WI38 (cell line): Measurements from ENCODE around the gene PCSK5.
"Not testable (repeated sequence)": the region's sequence is repeated elsewhere in the genome, so short reads cannot be mapped to it uniquely, and the experiment has no call there.

ENCODE experiments used
- H3K4me3 ChIP-seq: 2 replicates; pipeline ENCODE4 v1.5.1; 2011; ENCODE audit warnings: low read depth, mild to moderate bottlenecking, control low read depth, low read length
- TF ChIP-seq, protein P1 (sequence below): IDR thresholded peaks from 2 replicates; pipeline ENCODE4 v1.5.1; 2012; ENCODE audit warnings: low read depth, mild to moderate bottlenecking, control low read depth, low read length

PCSK5 gene

DNA sequence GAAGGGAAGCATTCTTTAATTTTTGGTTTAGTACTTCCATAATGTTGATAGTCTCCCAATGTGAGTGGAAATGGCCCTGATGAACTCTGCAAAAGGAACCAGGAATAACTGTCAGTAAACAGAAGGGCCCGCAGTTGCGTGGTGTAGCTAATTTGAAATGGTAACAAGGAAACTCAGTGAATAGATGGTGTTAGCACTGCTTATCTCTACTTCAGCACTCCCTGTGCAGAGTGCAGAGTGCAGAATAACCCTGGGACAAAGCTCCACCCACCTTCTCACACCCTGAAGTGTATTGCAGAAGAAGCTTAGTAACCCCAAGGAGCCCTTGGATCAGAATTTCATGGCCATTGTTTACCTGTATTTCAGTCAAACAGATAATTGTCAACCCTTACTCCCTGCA lies 158.9 kb downstream of the PCSK5 start:
- TF ChIP-seq, protein P1, sequence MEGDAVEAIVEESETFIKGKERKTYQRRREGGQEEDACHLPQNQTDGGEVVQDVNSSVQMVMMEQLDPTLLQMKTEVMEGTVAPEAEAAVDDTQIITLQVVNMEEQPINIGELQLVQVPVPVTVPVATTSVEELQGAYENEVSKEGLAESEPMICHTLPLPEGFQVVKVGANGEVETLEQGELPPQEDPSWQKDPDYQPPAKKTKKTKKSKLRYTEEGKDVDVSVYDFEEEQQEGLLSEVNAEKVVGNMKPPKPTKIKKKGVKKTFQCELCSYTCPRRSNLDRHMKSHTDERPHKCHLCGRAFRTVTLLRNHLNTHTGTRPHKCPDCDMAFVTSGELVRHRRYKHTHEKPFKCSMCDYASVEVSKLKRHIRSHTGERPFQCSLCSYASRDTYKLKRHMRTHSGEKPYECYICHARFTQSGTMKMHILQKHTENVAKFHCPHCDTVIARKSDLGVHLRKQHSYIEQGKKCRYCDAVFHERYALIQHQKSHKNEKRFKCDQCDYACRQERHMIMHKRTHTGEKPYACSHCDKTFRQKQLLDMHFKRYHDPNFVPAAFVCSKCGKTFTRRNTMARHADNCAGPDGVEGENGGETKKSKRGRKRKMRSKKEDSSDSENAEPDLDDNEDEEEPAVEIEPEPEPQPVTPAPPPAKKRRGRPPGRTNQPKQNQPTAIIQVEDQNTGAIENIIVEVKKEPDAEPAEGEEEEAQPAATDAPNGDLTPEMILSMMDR = no peak

DNA sequence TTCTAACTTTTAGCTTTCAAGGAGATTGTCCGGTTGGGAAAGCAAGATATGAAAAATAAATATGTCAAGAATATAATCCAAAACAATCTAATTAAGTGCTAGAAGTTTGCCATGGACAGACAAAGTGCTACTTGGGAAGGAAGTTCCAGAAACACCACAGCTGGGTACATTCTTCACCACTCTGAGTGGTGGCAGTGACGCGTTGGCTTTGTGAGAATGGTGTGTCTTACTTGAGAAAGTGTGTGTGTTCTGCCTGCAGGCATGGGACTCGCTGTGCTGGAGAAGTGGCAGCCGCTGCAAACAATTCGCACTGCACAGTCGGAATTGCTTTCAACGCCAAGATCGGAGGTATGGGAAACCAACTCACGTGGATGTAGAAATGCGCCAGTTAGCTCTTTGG lies 177.2 kb downstream of the PCSK5 start:
- TF ChIP-seq, protein P1 = no peak
- no peak overlapping the region for H3K4me3 ChIP-seq

More for the DNA sequence above, 158.9 kb downstream of the PCSK5 start:
- no peak overlapping the region for H3K4me3 ChIP-seq

DNA sequence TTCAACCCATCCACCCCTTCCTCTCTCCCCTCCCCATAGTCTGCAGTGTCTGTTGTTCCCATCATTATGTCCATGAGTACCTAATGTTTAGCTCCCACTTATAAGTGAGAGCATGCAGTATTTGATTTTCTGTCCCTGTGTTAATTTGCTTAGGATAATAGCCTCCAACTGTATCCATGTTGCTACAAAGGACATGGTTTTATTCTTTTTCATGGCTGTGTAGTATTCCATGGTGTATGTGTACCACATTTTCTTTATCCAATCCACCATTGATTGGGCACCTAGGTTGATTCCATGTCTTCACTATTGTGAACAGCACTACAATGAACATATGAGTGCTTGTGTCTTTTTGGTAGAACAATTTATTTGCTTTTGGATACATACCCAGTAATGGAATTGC lies 187.1 kb downstream of the PCSK5 start:
- TF ChIP-seq, protein P1 = no peak
- no peak overlapping the region for H3K4me3 ChIP-seq

DNA sequence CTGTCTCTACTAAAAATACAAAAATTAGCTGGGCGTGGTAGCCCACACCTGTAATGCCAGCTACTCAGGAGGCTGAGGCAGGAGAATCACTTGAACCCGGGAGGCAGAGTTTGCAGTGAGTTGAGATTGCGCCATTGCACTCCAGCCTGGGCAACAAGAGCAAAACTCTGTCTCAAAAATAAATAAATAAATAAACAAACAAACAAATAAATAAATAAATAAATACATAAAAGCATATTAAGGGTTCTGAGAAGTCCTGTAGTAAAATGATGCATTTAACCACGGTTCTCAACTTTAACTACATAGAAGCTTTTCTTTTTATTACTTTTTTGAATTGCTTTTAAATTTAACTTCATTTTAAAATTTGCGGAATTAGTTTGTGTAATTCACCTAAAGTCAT lies 190.8 kb downstream of the PCSK5 start:
- not testable (repeated sequence) for H3K4me3 ChIP-seq

DNA sequence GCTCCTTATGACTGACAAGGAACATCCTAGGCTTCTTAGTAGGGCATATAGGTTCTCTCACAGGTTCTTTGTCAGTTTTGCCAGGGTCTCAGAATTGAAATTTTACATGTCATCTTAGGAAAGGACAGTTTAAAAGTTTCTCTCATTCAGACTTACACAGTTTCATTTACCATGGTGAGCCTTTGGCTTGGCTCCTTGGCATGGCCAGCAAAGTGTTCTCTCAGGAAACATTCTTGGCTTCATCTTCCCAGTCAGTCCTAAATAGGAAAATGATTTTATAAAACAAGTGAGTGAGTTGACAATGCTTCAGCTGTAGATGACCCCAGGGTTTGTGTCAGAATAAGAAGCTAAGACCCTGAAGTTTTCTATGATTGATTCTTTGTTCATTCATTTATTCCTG lies 191.6 kb downstream of the PCSK5 start:
- TF ChIP-seq, protein P1 = no peak
- no peak overlapping the region for H3K4me3 ChIP-seq

DNA sequence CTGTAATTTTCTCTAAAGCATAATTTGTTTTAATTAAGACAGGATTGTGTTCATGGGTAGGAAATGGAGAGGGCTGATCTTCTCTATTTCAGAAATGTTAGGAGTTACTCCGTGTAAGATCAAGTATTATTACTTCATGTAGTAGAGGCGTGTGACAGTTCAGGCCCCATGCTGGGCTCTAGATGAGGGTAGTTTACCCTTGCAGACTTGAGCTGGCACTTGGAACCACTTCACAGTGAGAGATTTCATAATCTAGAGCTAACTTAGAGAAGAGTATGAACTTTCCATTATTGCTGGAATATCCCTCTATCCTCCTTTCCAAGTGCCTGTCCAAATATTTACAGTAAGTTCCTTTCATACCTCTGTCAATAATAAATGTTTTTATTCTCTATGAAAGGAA lies 195.1 kb downstream of the PCSK5 start:
- no peak overlapping the region for H3K4me3 ChIP-seq
- TF ChIP-seq, protein P1 = no peak

DNA sequence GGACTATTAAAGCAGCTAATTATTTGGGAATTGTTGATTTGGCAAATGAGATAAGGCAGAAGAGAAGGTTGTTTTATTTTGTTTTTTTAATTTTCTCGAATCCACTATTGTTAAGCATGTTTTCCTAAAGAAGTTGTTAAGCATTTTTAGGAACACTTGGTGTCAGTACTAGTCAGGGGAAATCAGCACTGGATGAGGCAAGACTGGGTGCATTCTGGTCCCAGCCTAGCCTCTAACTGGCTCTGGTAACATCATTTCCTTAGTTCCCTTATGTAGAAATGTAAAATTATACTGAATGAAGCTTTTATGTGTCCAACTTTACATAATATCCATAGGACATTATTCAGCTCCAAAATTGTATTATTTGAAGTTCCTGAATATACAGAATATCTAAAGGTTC lies 196.1 kb downstream of the PCSK5 start:
- TF ChIP-seq, protein P1 = no peak
- no peak overlapping the region for H3K4me3 ChIP-seq

DNA sequence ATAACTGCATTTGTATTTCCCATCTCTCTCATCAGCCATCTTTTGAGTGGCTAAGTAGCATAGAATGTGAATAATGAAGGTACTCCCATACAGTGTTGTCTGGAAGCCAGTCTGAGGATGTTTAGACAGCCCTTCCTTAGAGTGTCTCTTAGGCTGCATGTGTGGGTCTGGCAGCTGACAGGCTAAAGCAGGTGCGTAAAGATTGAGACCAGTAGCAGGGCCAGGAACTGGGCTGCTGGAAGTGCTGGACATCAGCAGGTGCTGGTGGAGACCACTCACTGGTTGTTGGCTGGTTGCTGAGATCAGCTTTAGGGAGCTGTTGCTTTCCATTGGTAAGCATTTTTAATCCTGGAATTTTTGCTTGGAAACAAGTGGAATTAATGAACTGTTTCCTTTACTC lies 197.5 kb downstream of the PCSK5 start:
- H3K4me3 ChIP-seq = no peak overlapping the region
- TF ChIP-seq, protein P1 = no peak
